ENCODE measurements around the gene ACAA2. TPM values are rescaled to one million over a fixed set of nuclear protein-coding genes. Genes with fewer than 3 reads are reported as not detected.
"Not testable (repeated sequence)": the region's sequence is repeated elsewhere in the genome, so short reads cannot be mapped to it uniquely, and the experiment has no call there.

The ACAA2 gene
- total and polyA plus RNA-seq, 5 experiments from 2014 or later, result 27.2 to 106 (median 59.7) TPM

DNA sequence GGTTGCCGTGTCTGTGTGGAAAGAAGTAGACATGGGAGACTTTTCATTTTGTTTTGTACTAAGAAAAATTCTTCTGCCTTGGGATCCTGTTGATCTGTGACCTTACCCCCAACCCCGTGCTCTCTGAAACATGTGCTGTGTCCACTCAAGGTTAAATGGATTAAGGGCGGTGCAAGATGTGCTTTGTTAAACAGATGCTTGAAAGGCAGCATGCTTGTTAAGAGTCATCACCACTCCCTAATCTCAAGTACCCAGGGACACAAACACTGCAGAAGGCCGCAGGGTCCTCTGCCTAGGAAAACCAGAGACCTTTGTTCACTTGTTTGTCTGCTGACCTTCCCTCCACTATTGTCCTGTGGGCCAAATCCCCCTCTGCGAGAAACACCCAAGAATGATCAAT, 12.8 kb downstream of the ACAA2 start:
- Mint-ChIP-seq H3K36me3 (peaks cover 4 to 58% (median 6%) of the 10 kb centered on the region in 3 donors), H3K4me1 (peaks cover 9 to 21% (median 19%) of the 10 kb centered on the region in 4 donors)
- H3K27ac Mint-ChIP-seq, POLR2A ChIA-PET, ATAC-seq, DNase-seq, H3K27me3 Mint-ChIP-seq, H3K9me3 Mint-ChIP-seq, H3K4me3 Mint-ChIP-seq: not testable (repeated sequence)

DNA sequence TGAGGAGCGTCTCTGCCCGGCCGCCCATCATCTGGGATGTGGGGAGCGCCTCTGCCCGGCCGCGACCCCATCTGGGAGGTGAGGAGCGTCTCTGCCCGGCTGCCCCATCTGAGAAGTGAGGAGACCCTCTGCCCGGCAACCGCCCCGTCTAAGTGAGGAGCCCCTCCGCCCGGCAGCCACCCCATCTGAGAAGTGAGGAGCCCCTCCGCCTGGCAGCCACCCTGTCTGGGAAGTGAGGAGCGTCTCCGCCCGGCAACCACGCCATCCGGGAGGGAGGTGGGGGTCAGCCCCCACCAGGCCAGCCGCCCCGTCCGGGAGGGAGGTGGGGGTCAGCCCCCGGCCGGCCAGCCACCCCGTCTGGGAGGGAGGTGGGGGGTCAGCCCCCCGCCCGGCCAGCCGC, 13.5 kb downstream of the ACAA2 start:
- H3K9me3 Mint-ChIP-seq, DNase-seq, ATAC-seq, POLR2A ChIA-PET, H3K27ac Mint-ChIP-seq, H3K4me3 Mint-ChIP-seq, H3K27me3 Mint-ChIP-seq: not testable (repeated sequence)
- peaks cover 4 to 64% (median 8%) of the 10 kb centered on the region in 3 donors for H3K36me3 Mint-ChIP-seq
- H3K4me1 Mint-ChIP-seq, result peaks cover 8 to 14% (median 12%) of the 10 kb centered on the region in 4 donors

DNA sequence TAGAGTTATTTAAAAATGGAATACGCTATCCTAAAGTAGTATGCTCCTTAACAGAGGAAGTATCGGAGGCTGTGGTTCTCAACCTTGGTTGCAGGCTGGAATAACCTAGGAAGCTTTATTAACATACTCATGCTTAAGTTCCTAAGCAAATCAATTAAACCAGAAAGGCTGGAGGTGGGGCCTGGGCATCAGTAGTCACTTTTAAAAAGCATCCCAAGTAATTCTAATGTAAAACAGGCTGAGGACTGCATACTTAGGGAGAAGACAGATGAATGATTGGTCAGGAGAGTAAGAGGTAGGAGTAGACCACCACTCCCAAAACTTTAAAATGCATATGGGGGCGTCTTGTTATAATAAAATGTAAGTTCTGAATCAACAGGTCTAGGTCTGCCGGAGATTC, 15.3 kb downstream of the ACAA2 start:
- H3K4me1 Mint-ChIP-seq, result peaks cover 0 to 2% (median under 1%) of the 10 kb centered on the region in 4 donors
- no peaks in the 10 kb centered on the region for H3K27me3 Mint-ChIP-seq
- no peak for ATAC-seq
- H3K9me3 Mint-ChIP-seq, result no peaks in the 10 kb centered on the region
- H3K36me3 Mint-ChIP-seq, result peaks cover 4 to 75% (median 11%) of the 10 kb centered on the region in 3 donors
- no peak overlapping the region for H3K4me3 Mint-ChIP-seq
- no peak for DNase-seq
- POLR2A ChIA-PET, result no interaction called here
- H3K27ac Mint-ChIP-seq, result no peak overlapping the region

DNA sequence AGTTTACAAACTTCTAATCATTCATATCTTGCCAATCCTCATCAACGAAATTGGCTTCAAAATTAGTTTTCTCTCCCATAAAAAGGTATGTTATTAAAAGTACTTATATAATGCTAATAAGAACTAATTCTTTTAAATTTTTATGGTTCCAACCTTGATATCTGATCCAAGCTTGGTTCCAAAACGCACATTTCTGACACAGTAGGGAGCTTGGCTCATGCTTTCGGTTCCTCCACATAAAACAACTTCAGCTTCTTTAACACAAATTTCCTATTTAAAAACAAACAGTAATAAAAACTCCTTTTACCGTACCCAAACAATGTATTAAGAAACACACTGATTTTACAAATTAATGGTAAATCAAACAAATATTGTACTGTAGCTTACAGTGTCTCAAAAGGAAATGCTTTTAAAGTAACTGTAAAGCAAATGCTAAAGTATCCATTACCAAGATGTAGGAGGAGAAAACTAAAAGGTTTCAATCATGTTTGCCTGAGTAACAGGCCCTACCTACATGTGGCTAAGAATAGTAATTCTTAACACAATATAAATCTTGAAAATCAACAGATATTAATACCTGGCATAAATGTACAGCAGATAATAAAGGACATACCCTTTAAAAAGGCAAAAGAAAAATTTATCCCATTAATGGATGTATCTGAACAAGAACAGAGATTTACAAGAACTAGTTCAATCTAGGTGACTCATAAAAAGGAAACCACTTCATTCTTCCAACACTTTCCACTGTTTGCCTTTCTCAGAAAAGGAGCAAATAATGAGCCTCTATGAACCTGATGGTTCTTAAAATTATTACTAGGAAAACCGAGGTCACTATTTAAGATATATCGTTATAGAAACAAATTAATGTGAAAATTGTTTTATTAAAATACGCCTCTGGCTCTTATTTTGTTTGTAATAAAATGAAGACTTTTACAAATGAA, 17.5 kb downstream of the ACAA2 start:
- POLR2A ChIA-PET, result no interaction called here
- Mint-ChIP-seq H3K4me1 (no peaks in the 10 kb centered on the region), H3K36me3 (peaks cover 4 to 79% (median 17%) of the 10 kb centered on the region in 3 donors), H3K9me3 (no peaks in the 10 kb centered on the region), H3K4me3 (no peak overlapping the region), H3K27me3 (no peaks in the 10 kb centered on the region), H3K27ac (no peak overlapping the region)
- no peak for ATAC-seq
- DNase-seq, result no peak

DNA sequence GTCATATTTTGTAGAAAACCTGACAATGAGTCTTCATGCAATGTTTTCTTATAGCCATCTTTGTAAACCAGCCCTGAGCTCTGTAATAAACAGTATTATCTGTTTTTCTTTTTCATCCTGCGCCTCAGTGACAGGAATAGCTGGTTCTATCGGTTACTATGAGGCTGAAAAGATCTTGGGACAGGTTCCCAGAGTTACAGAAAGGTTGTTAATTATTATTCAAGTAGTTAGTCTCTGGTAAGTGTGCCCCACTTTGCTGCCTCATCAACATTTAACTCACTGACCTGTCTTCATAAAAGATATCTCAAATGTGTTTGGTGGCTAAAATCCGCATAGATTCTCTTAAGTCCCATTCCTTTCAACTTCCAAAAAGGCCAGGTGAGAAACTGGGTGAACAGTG, 18.6 kb downstream of the ACAA2 start:
- Mint-ChIP-seq H3K4me1 (no peaks in the 10 kb centered on the region), H3K27ac (no peak overlapping the region), H3K36me3 (peaks cover 4 to 83% (median 23%) of the 10 kb centered on the region in 3 donors), H3K9me3 (no peaks in the 10 kb centered on the region), H3K27me3 (no peaks in the 10 kb centered on the region), H3K4me3 (no peak overlapping the region)
- no peak for ATAC-seq
- POLR2A ChIA-PET, result no interaction called here
- no peak for DNase-seq

DNA sequence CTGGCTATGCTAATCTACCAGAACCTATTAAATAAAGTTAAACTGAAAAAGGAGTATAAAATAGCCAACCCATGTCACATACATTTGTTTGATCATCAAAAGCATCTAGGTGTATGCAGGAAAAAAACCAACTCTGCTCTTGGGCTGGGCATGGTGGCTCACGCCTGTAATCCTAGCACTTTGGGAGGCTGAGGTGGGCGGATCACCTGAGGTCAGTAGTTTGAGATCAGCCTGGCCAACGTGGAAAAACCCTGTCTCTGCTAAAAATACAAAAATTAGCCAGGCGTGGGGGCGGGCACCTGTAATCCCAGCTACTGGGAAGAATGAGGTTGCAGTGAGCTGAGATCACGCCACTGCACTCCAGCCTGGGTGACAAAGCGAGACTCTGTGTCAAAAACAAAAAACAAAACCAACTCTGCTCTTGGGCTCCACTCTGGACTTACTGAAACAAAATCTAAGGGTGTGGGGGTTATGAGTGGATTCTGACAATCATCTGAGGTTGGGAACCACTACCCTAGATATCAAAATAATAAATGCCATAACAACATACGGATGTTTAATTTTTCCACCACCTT, 23.7 kb downstream of the ACAA2 start:
- H3K9me3 Mint-ChIP-seq, POLR2A ChIA-PET, DNase-seq, H3K4me3 Mint-ChIP-seq, H3K27me3 Mint-ChIP-seq, ATAC-seq: not testable (repeated sequence)
- peak overlapping the region in 1 of 10 donors; percentile 43 for H3K27ac Mint-ChIP-seq
- peaks cover 0 to 56% (median 24%) of the 10 kb centered on the region in 3 donors for H3K36me3 Mint-ChIP-seq
- peaks cover 7 to 37% (median 29%) of the 10 kb centered on the region in 4 donors for H3K4me1 Mint-ChIP-seq

DNA sequence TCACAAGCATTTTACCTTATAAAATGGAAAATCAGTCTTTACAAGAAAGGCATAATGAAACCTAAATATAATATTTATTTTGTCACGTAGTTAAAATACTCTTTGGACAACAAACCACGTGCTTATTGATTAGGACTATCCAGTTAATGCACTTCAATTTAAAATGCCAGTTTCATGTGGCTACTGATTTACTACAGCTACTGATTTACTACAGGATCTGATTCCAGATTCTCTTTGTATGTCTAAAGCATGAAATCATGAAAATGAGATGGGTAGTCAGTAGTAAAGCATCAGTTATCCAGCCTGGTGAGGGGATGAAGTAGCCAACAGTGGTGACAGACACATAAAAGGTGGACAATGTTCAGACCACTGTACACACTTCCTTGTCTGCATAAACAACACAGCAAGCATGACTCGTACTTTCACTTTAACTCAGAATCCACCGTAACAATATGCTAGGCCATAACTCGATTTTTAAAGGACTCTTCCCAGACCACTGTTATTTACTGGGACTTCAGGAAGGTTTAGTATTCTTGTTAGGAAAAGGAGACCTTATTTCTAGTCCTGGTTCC, 24.9 kb downstream of the ACAA2 start:
- Mint-ChIP-seq H3K36me3 (peaks cover 3 to 58% (median 31%) of the 10 kb centered on the region in 3 donors), H3K27ac (peak overlapping the region in 5 of 10 donors; percentile 10 to 83 (median 68)), H3K4me1 (peaks cover 10 to 47% (median 33%) of the 10 kb centered on the region in 4 donors), H3K4me3 (peak overlapping the region in 3 of 10 donors; percentile 8 to 66 (median 33)), H3K27me3 (no peaks in the 10 kb centered on the region), H3K9me3 (no peaks in the 10 kb centered on the region)
- DNase-seq (no peak), ATAC-seq (no peak)
- POLR2A ChIA-PET, result no interaction called here

DNA sequence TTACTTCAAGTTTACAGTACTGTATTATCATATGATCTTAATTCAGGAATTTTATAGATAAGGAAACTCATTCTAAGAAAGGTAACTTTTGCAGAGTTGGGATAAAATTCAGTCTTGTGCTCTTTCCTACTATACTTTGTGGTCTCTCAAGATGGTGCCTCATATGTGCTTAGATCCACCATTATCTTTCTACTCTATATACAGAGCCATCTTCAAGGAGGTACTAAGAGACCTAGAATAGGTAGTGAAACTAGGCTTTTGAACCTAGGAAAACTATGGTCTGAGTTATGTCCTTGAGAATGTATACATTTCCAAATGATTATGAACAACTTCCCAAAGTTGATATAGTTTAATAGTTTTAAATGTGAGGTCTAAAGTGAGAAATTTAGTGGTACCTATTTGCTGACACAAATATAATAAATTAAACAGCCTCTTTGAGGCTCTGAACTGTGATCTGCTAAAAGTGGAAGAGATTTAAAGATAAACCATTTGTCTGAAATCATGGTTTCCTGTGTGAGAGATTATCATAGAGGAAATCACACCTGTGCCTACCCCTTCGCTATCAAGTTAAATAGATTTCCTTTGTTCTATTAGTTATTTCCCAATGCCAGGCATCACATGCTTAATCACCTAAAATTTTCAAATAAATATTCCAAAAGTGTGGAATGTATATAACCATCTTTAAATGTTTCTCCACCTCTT, 27.2 kb downstream of the ACAA2 start:
- H3K27ac Mint-ChIP-seq, result peak overlapping the region in 4 of 10 donors; percentile 1 to 34 (median 34)
- H3K9me3 Mint-ChIP-seq, result no peaks in the 10 kb centered on the region
- H3K4me3 Mint-ChIP-seq, result peak overlapping the region in 7 of 10 donors; percentile 8 to 53 (median 41)
- DNase-seq (peak in 1 of 10 donors; percentile 20), ATAC-seq (peak in 1 of 2 donors; percentile 53)
- POLR2A ChIA-PET, result no interaction called here
- H3K27me3 Mint-ChIP-seq, result no peaks in the 10 kb centered on the region
- H3K36me3 Mint-ChIP-seq, result peaks cover 7 to 54% (median 36%) of the 10 kb centered on the region in 3 donors
- H3K4me1 Mint-ChIP-seq, result peaks cover 10 to 47% (median 33%) of the 10 kb centered on the region in 4 donors

DNA sequence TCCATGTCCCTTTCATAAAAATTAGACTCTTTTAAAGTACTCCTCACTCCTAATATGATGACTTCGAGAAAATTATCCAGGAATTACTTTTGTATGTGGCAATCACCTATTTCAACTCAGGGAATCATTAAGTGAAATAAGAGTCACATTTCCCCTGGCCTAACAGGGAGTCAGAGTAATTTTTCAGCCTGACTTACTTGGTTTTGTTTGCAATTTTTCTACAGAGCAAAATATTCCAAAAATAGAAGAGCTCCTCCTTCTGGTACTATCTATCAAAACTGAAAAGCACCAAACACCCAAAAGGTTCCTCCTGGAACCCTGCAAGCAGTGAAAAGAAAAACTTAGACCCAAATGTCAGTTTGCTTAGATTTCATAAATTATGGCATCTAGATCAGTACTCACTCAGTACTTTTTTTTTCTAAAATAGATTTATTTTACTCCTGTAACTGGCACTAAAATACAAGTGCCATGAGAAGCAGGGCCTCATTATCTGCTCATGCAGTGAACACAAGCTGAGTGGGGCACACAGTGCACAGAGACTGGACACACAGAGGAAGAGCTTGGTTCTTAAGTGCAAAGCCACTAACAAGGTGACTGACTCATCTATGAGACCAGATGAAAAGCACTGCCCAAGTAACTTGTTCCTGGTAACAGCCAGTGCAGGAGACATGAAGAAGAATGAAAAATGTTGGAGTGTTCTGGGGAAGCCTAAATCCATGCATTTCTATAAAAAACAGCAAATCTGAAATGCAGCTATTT, 28.7 kb downstream of the ACAA2 start:
- Mint-ChIP-seq H3K27me3 (no peaks in the 10 kb centered on the region), H3K9me3 (no peaks in the 10 kb centered on the region), H3K36me3 (peaks cover 19 to 54% (median 44%) of the 10 kb centered on the region in 3 donors), H3K27ac (peak overlapping the region in 4 of 10 donors; percentile 13 to 70 (median 20)), H3K4me3 (peak overlapping the region in 1 of 10 donors; percentile 5), H3K4me1 (peaks cover 13 to 47% (median 33%) of the 10 kb centered on the region in 4 donors)
- POLR2A ChIA-PET, result no interaction called here
- no peak for DNase-seq
- no peak for ATAC-seq

DNA sequence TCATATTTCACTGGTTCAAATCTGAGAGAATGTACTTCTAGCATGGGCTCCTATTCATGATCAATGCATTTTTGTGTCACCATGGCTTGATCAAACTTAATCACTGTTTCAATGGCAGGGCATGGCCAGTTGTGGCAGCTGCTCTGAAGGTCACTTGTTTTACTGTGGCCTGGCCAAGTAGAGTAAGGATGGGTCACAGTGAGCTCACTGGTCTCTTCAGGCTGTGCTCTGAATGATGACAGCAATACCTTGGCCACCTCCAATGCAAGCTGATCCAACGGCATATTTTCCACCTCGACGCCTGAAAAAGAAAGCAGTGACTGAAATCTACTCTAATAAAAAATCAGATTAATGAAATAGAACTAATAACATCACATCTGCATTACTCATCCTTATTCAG, 29.7 kb downstream of the ACAA2 start:
- Mint-ChIP-seq H3K4me1 (peaks cover 13 to 40% (median 28%) of the 10 kb centered on the region in 4 donors), H3K27ac (peak overlapping the region in 2 of 10 donors; percentile 41 to 70), H3K4me3 (peak overlapping the region in 1 of 10 donors; percentile 29), H3K36me3 (peaks cover 21 to 61% (median 50%) of the 10 kb centered on the region in 3 donors)
- POLR2A ChIA-PET, DNase-seq, H3K9me3 Mint-ChIP-seq, ATAC-seq, H3K27me3 Mint-ChIP-seq: not testable (repeated sequence)

DNA sequence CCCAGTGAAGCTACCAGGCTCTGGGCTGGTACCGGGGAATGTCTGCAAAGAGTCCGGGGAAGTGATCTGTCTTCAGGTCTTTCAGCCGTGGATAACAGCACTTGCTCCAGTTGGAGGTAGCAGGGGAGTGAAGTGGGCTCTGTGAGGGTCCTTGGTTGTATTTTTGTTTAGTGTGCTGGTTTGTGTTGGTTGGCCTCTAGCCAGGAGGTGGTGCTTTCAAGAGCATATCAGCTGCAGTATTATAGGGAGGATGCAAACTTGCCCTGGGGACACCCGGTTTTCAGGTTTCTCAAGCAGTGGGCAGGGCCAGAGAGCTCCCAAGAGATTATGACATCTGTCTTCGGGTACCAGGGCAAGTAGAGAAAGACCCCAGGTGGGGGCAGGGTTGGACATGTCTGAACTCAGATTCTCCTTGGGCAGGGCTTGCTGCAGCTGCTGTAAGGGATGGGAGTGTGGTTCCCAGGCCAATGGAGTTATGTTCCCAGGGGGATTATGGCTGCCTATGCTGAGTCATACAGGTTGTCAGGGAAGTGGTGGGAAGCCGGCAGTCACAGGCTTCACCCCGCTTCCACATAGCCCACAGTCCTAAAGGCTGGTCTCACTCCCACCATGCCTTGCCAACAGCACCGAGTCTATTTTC, 34.4 kb downstream of the ACAA2 start:
- H3K27me3 Mint-ChIP-seq, result no peaks in the 10 kb centered on the region
- no peak for DNase-seq
- peak overlapping the region in 1 of 10 donors; percentile 60 for H3K4me3 Mint-ChIP-seq
- ATAC-seq, result no peak
- H3K4me1 Mint-ChIP-seq, result peaks cover 0 to 5% (median 1%) of the 10 kb centered on the region in 4 donors
- peaks cover 0 to 30% (median 19%) of the 10 kb centered on the region in 9 donors for H3K9me3 Mint-ChIP-seq
- H3K36me3 Mint-ChIP-seq, result peaks cover 40 to 55% (median 51%) of the 10 kb centered on the region in 3 donors
- H3K27ac Mint-ChIP-seq, result peak overlapping the region in 1 of 10 donors; percentile 11
- POLR2A ChIA-PET, result no interaction called here
